GM19193 (cell line): ENCODE results near the gene SP5.

Experiments
- POLR2A ChIP-seq: IDR thresholded peaks from 4 replicates; pipeline ENCODE4 v1.6.1; 2011; ENCODE audit not compliant: insufficient read depth, insufficient read length; ENCODE audit errors: extremely low read depth

SP5 gene

GRCh38 chr2:170715062-170715931 lies at the start of gene SP5:
Gene SP5 (plus strand): TSS chr2:170715337. CDS start chr2:170715513, 176 bp downstream.
- no peak for TF ChIP-seq POLR2A

GRCh38 chr2:170665743-170666142 lies 49.4 kb upstream of the SP5 start:
- no peak for TF ChIP-seq POLR2A

GRCh38 chr2:170669909-170670308 lies 45.2 kb upstream of the SP5 start:
- no peak for TF ChIP-seq POLR2A

- no peak for TF ChIP-seq POLR2A
Measured at GRCh38 chr2:170670651-170671050, 44.5 kb upstream of the SP5 start.

- no peak for TF ChIP-seq POLR2A
Measured at GRCh38 chr2:170671079-170671478, 44.1 kb upstream of the SP5 start.

- no peak for TF ChIP-seq POLR2A
Measured at GRCh38 chr2:170675701-170676100, 39.4 kb upstream of the SP5 start.

- no peak for TF ChIP-seq POLR2A
Measured at GRCh38 chr2:170679607-170680079, 35.5 kb upstream of the SP5 start.

GRCh38 chr2:170680172-170680941 lies 34.8 kb upstream of the SP5 start:
- no peak for TF ChIP-seq POLR2A

- TF ChIP-seq POLR2A = no peak
Measured at GRCh38 chr2:170681311-170681710, 33.8 kb upstream of the SP5 start.

GRCh38 chr2:170685591-170685990 lies 29.5 kb upstream of the SP5 start:
- TF ChIP-seq POLR2A = no peak

GRCh38 chr2:170689481-170689880 lies 25.7 kb upstream of the SP5 start:
- no peak for TF ChIP-seq POLR2A

- TF ChIP-seq POLR2A = no peak
Measured at GRCh38 chr2:170690640-170691039, 24.5 kb upstream of the SP5 start.

- no peak for TF ChIP-seq POLR2A
Measured at GRCh38 chr2:170694316-170694715, 20.8 kb upstream of the SP5 start.

GRCh38 chr2:170695521-170696410 lies 19.4 kb upstream of the SP5 start:
- no peak for TF ChIP-seq POLR2A

- TF ChIP-seq POLR2A = no peak
Measured at GRCh38 chr2:170696948-170697347, 18.2 kb upstream of the SP5 start.
